GM18520 (cell line): ENCODE measurements around the gene ELOVL7.
"Not testable (repeated sequence)": the region's sequence is repeated elsewhere in the genome, so short reads cannot be mapped to it uniquely, and the experiment has no call there.

Source experiments
- ATAC-seq: cut with Tn5 transposase; IDR thresholded peaks from one replicate; pipeline ENCODE4 v1.9.1; 2021; ENCODE audit not compliant: unreplicated experiment

The ELOVL7 gene

GRCh38 chr5:60718166-60718892 lies 125.7 kb downstream of the ELOVL7 start:
- ATAC-seq: no peak

DNA sequence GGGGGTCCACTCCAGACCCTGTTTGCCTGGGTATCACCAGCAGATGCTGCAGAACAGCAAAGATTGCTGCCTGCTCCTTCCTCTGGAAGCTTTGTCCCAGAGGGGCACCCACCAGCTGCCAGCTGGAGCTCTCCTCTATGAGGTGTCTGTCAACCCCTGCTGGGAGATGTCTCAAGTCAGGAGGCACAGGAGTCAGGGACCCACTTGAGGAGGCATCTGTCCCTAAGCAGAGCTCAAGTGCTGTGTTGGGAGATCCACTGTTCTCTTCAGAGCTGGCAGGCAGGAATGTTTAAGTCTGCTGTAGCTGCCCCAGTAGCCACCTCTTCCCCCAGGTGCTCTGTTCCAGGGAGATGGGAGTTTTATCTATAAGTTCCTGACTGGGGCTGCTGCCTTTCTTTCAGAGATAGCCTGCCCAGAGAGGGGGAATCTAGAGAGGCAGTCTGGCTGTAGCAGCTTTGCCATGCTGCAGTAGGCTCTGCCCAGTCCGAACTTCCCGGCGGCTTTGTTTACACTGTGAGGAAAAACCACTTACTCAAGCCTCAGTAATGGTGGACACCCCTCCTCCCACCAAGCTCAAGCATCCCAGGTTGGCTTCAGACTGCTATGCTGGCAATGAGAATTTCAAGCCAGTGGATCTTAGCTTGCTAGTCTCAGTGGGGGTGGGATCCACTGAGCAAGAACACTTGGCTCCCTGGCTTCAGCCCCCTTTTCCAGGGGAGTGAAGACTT lies 128.7 kb downstream of the ELOVL7 start:
- ATAC-seq: not testable (repeated sequence)

- ATAC-seq: no peak
These were observed 131.1 kb downstream of the ELOVL7 start for GRCh38 chr5:60712950-60713349.

- ATAC-seq: not testable (repeated sequence)
These were observed 132.2 kb downstream of the ELOVL7 start for GRCh38 chr5:60711892-60712291.

- ATAC-seq: no peak
These were observed 133.7 kb downstream of the ELOVL7 start for GRCh38 chr5:60710362-60710761.

- no peak for ATAC-seq
These were observed 138.9 kb downstream of the ELOVL7 start for GRCh38 chr5:60705144-60705543.

DNA sequence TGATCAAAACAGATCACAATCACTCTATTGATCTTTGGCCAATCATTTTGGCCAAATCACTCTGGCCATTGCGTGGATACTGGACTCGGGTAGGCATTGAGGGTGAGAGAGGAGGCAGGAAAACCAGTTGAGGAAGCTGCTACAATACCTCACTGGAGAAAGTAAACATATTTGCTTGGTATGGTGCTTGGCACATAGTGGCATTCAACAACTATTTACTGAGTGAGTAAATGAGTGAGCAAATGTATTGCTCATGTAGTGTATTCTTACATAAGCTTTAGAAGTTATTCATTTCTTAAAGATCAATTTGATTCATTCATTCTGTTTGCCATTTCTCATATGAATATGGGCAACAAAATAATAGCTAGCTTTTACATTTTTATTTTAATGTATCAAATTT lies 140.1 kb downstream of the ELOVL7 start:
- no peak for ATAC-seq
